AG09319 (cell line): ENCODE measurements around the gene ADAMTS17.
A peak's percentile ranks its signal among the peaks of the same experiment; 100 is the strongest.

Experiments
- DNase-seq: peaks from one replicate; pipeline ENCODE4 v3.0.0-alpha.2; 2010; ENCODE audit warnings: low read depth; ENCODE audit errors: extremely low read depth
- TF ChIP-seq, protein P1 (sequence below): IDR thresholded peaks from 2 replicates; pipeline ENCODE4 v1.5.1; 2011; ENCODE audit warnings: low read depth, mild to moderate bottlenecking, inconsistent platforms, low read length, moderate library complexity

ADAMTS17 gene

DNA sequence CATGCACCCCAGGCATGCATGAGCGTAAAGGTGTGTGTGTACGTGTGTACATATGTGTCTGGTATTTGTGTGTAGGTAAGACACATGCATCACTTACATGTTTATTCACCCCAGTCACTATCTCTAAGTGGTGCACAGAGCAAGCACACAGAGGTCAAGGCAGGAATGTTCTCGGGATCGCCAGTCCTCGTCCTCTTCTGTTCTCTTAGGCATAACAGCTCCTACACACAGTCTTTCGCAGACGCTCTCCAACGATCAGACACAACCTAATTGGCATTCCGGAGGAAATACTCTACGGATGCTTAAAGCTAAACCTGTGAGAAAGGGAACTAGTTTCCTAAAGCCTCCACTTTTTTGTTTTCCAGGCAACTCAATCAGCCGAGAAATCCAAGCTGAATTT is 95.9 kb downstream of the ADAMTS17 start:
- no peak for DNase-seq
- TF ChIP-seq, protein P1, sequence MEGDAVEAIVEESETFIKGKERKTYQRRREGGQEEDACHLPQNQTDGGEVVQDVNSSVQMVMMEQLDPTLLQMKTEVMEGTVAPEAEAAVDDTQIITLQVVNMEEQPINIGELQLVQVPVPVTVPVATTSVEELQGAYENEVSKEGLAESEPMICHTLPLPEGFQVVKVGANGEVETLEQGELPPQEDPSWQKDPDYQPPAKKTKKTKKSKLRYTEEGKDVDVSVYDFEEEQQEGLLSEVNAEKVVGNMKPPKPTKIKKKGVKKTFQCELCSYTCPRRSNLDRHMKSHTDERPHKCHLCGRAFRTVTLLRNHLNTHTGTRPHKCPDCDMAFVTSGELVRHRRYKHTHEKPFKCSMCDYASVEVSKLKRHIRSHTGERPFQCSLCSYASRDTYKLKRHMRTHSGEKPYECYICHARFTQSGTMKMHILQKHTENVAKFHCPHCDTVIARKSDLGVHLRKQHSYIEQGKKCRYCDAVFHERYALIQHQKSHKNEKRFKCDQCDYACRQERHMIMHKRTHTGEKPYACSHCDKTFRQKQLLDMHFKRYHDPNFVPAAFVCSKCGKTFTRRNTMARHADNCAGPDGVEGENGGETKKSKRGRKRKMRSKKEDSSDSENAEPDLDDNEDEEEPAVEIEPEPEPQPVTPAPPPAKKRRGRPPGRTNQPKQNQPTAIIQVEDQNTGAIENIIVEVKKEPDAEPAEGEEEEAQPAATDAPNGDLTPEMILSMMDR: no peak

DNA sequence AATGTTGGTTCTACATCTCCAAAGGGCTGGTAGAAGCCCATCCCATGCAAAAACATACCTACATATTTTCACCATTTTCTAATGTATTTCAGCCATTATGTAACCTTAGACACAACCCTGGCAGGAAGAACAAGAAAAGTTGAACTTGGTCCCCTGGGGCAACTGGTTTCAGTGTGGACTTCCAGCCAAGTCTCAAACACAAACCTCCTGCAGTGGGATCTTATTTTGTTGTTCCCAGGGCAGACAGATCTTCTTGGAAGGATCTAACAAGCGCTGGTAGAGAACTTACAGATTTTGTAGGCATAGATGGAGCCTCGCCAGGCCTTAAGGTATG is 96.3 kb downstream of the ADAMTS17 start:
- DNase-seq: no peak
- TF ChIP-seq, protein P1: no peak

DNA sequence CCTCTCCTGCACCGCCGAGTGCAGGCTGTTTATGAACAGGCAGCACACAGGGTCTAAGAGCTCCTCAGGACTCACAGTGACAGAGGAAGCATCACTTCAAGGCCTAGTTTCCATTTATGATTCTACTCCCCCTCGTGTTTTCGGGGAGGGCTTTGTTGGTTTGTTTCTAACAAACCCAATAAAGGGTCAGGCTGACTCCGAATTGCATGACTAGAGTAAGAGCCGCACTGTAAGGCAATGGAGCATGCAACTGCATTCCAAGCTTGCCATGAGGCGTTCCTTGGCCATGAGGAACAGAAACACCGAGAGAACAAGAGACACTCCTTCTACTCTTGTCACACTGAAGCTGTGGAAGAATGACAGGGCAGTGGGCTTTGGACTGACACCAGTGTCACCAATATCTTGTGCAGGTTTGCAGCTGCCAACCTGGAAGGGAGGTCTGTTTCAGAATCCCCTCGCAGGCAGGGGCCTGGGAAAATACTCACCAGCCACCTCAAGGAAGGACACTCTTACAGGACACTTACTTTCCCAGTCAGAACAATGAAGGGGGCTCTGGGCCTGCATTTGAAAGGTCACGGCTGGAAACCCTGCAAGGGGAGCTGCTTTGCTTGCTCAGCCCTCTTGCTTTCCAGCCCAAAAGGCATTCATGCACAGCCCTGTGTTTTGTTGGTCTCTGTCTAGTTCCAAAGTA is 96.8 kb downstream of the ADAMTS17 start:
- DNase-seq: no peak
- TF ChIP-seq, protein P1: no peak

DNA sequence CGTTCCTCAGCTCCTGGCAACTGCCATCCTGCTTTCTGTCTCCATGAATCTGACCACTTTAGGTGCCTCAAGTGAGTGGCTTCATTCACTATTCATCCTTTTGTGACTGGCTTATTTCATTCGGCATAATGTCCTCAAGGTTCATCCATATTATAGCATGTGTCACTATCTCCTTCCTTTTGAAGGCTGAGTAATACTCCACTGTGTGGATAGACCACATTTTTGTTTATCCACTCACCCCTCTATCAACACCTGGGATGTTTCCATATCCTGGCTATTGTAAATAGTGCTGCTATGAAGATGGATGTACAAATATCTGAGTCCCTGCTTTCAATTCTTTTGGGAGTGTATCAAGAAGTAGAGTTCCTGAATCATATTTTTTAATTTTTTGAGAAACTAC is 98.8 kb downstream of the ADAMTS17 start:
- TF ChIP-seq, protein P1: no peak
- no peak for DNase-seq

DNA sequence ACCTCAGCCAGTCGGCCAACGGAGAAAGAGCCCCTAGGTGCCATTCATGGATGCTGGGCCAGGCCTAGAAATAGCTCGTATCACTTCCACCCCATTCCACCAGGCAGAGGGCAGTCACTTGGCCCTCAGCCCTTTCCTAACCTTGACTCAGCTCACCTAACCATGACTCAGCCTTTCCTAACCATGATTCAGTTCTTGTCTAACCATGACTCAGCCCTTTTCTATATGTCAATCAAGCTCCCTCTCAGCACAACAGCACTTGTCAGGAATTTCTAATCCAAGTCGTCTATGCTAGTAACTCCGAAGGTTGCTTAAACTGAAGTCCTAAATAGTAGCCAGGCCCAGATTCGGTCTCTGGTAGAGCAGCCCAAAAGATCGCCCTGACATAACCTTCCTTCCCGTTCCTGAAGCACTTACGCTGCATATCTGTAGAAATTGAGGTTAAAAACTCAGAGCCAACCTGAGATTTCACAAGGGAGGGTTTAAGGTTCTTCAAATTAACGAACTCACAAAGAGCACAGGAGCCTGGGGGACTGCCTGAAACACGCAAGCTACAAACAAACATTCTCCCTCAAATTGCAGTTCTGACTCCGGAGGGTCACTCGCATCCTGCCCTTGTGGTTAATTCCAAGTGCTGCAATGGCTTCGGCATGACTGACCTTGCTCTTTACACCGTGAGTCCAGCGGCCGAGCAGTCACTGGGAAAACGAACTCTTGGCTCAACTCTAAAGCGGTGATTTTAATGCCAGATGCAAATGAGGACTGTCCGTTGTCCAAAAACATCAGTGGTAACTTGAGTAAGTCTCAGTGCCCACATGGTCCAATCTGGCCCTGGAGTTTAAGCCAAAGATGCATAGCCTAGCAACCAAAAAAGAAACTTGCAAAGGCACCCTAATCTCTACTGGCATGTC is 99.9 kb downstream of the ADAMTS17 start:
- peak; percentile 77 for DNase-seq
- TF ChIP-seq, protein P1: no peak

DNA sequence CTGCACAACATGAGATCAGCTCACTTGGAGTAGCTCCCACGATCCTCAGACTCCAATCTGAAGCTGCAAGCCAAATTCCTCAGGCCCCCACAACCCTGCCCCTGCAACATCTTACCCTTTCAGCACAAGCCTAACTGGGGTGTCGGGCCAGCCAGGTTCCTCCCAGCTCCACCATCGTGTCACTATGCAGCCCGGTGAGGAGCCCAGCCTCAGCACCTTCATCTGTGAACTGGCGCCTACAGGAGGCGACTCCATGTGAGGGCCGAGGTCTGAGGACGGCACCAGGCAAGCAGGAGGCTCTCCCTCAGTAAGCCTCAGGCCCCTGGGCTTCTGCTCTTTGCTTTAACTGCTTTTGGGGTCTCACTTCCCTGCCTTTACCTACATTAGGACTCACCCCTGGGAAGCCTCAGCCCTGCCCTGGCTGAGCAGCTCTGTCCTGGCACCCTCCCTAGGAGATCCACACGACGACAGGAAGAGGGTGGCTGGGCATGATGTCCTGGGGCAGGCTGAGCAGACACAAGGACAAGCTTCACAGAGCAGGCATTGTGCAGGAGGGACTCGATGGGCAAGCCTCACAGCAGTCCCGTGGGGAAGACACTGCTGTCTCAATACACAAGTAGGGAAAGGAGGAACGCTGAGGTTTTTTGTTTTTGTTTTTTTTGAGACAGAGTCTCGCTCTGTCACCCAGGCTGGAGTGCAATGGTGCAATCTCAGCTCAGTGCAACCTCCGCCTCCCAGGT is 104.6 kb downstream of the ADAMTS17 start:
- TF ChIP-seq, protein P1: no peak
- no peak for DNase-seq

DNA sequence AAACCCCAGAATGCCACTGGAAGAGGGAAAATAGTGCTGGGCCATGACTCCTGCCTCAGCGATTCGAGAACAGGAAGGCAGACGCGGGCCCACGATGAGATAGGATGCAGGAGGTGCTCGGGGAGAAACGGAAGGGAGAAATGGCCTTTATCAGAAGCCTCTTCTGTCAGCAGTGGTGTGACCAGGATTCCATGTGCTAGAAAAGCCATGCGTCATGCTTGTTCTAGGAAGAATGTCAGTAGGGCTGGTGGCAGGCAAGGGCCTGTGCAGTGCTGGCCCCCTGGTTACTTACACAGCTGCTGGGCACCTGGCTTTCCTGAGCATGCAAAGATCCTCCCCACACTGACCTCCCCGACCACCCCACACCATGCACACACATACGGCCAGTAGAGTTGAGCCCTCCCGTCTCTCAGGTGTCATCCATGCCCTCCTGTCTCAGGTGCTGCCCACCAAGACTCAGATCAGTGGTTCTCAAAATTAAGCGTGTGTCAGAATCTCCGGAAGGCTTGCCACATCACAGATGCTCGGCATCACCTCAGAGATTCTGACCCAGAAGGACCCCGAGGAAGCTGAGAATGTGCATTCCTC is 106.7 kb downstream of the ADAMTS17 start:
- DNase-seq: no peak
- TF ChIP-seq, protein P1: no peak
